Measurements from ENCODE around the gene SYNGR3.

DNA sequence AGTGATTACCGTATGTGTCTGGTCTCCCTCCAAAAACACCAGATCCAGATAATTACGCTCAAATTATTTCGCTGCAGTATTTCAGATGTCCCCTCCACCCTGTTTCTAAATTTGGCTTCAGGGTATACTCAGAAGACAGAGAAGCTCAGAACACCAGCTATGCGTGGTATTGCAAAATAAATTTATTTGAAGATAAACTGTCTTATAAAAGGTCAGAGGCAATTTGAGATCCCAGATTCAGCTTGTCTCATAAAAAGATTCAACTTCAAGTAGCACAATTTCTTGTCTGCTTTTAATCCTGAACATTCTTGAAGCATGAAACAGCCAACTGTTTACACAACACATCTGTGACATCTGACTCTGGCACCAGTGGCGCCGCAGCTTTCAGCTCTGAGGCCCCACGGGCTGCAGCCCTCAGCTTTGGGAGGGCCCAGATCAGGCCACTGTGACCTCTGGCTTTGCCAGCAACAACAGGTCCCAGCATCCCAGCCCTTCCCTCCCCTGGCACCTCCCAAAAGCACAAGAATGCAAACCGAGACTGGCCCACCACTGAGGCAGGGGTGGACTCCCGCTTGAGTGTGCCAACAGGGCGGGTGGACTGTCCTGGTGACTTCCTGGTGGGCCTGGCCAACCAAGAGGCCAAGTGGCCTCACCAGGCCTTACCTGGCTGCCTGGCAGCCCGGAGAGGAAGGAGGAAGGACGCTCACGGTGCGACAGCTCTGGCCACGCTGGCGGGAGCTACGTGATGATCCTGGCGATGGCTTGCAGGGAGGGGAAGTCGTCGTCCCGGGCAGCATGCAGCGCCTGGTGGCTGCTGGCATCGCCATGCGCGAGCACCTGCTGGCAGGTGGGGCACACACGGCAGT is 8.0 kb downstream of the SYNGR3 start:
- TF ChIP-seq CTCF (IDR thresholded peaks at IDR 0.05) (no peak), POLR2AphosphoS5 (IDR thresholded peaks at IDR 0.05) (no peak), EP300 (IDR thresholded peaks at IDR 0.05) (no peak)
